Measurements from ENCODE around the gene FAM120AOS.

DNA sequence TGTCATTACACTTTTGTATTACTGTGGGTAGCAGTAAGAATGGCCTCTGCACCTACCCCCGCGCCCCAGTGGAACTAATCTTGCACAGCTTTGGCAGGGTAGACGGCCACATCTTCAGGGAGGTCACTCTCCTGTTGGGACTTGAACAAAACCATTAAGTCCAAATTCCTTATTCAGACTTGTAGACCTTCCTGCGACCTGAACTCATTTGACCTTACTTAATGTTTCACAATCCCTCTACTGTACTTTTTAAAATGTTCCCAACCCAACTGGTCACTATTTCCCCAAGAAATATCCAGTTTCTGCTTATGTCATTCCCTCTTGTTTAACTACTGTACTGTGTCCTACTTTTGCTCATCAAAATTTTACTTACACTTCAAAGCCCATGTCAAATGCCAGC is 5.3 kb upstream of the FAM120AOS start:
- TF ChIP-seq, protein P1, sequence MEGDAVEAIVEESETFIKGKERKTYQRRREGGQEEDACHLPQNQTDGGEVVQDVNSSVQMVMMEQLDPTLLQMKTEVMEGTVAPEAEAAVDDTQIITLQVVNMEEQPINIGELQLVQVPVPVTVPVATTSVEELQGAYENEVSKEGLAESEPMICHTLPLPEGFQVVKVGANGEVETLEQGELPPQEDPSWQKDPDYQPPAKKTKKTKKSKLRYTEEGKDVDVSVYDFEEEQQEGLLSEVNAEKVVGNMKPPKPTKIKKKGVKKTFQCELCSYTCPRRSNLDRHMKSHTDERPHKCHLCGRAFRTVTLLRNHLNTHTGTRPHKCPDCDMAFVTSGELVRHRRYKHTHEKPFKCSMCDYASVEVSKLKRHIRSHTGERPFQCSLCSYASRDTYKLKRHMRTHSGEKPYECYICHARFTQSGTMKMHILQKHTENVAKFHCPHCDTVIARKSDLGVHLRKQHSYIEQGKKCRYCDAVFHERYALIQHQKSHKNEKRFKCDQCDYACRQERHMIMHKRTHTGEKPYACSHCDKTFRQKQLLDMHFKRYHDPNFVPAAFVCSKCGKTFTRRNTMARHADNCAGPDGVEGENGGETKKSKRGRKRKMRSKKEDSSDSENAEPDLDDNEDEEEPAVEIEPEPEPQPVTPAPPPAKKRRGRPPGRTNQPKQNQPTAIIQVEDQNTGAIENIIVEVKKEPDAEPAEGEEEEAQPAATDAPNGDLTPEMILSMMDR (IDR thresholded peaks at IDR 0.05; ENCODE audit: control extremely low read depth in 1 of 3, insufficient read depth in 1 of 3, low read depth in 1 of 3, low read length in 3 of 3), result no peak
- TF ChIP-seq RAD21 (IDR thresholded peaks at IDR 0.05 in 1 of 2, conservative IDR thresholded peaks at IDR 0.05 in 1 of 2; ENCODE audit: low read depth in 2 of 2, low read length in 2 of 2) (no peak), POLR2A (IDR thresholded peaks at IDR 0.05; ENCODE audit: control extremely low read depth in 1 of 2, low read depth in 2 of 2, low read length in 2 of 2) (no peak), EP300 (IDR thresholded peaks at IDR 0.05; ENCODE audit: borderline replicate concordance in 1 of 2, low read depth in 2 of 2, low read length in 2 of 2) (no peak)
